Activated CD4-positive, alpha-beta T cell treated with anti-CD3 and anti-CD28 coated beads for 4 hours (primary cell): ENCODE results near the gene DERA.

Experiments
- DNase-seq, 2 donors: peaks; one replicate each; pipeline ENCODE4 v3.0.0-alpha.2; 2020

The DERA gene

GRCh38 chr12:16086942-16087341 is 175.8 kb downstream of the DERA start:
- DNase-seq: no peak
